HT-29 (cell line): ENCODE measurements around the gene CD33. TPM values are rescaled to one million over a fixed set of nuclear protein-coding genes. Genes with fewer than 3 reads are reported as not detected.
A peak's percentile ranks its signal among the peaks of the same experiment; 100 is the strongest.

Source experiments
- DNase-seq: peaks from one replicate; pipeline ENCODE4 v3.0.0-alpha.2; 2015; ENCODE audit warnings: low spot score
- small RNA-seq: library from RNA; depleted of rRNA; stranded (forward); fragments of <200 nt; gene quantifications from one replicate; pipeline ENCODE3, GENCODE V24; 2014
- total RNA-seq: library from RNA; depleted of rRNA; stranded (reverse); fragments of >200 nt; shearing (Covaris generic); gene quantifications from 2 replicates; pipeline ENCODE4 v1.2.3, GENCODE V29; 2014; rRNA removed

Gene CD33
- total RNA-seq, 1 experiment from 2014 or later: not detected

- DNase-seq: no peak
Measured at GRCh38 chr19:51258165-51259160, 33.6 kb downstream of the CD33 start.

GRCh38 chr19:51259348-51260245 is 34.7 kb downstream of the CD33 start:
- DNase-seq: peak; percentile 84

- DNase-seq: no peak
Measured at GRCh38 chr19:51263808-51264207, 38.9 kb downstream of the CD33 start.

GRCh38 chr19:51271067-51271466 is 46.2 kb downstream of the CD33 start:
- DNase-seq: no peak

- DNase-seq: no peak
Measured at GRCh38 chr19:51272183-51272810, 47.4 kb downstream of the CD33 start.

- no peak for DNase-seq
Measured at GRCh38 chr19:51274049-51274770, 49.3 kb downstream of the CD33 start.

GRCh38 chr19:51277112-51277511 is 52.2 kb downstream of the CD33 start:
- no peak for DNase-seq

GRCh38 chr19:51282335-51282734 is 57.5 kb downstream of the CD33 start:
- no peak for DNase-seq

GRCh38 chr19:51285682-51286081 is 60.8 kb downstream of the CD33 start:
- DNase-seq: no peak

Small RNAs within 50 kb of the gene (small RNA-seq; reads per million reads assigned to genes)
- not detected for gene MIR8074

Other genes with a start within 250 kb of the CD33 start
- gene KLK7, start 241.2 kb upstream of the CD33 start, total RNA-seq: 0.13 and 0.31 TPM in 2 replicates
- gene KLK8, start 223.5 kb upstream of the CD33 start, total RNA-seq: 4.2 and 8.7 TPM in 2 replicates
- 154 and 171 TPM in 2 replicates for gene KLK10, start 205.4 kb upstream of the CD33 start, total RNA-seq
- 128 and 138 TPM in 2 replicates for gene KLK11, start 198.5 kb upstream of the CD33 start, total RNA-seq
- 7.3 and 9.1 TPM in 2 replicates for gene KLK12, start 190.1 kb upstream of the CD33 start, total RNA-seq
- gene KLK13, start 160.0 kb upstream of the CD33 start, total RNA-seq: not detected in 2 replicates
- not detected in 2 replicates for gene KLK14, start 142.2 kb upstream of the CD33 start, total RNA-seq
- gene CTU1, start 116.7 kb upstream of the CD33 start, total RNA-seq: 44.5 and 46.9 TPM in 2 replicates
- not detected in 2 replicates for gene SIGLEC9, start 100.2 kb upstream of the CD33 start, total RNA-seq
- not detected in 2 replicates for gene SIGLEC7, start 82.8 kb upstream of the CD33 start, total RNA-seq
- gene SIGLECL1, start 26.0 kb downstream of the CD33 start, total RNA-seq: not detected in 2 replicates
- gene IGLON5, start 86.6 kb downstream of the CD33 start, total RNA-seq: not detected in 2 replicates
- 35.1 and 42.6 TPM in 2 replicates for gene VSIG10L, start 117.1 kb downstream of the CD33 start, total RNA-seq
- gene ETFB, start 141.3 kb downstream of the CD33 start, total RNA-seq: 375 and 384 TPM in 2 replicates
- 0.81 and 1.8 TPM in 2 replicates for gene CLDND2, start 143.9 kb downstream of the CD33 start, total RNA-seq
- gene NKG7, start 147.6 kb downstream of the CD33 start, total RNA-seq: not detected in 2 replicates
- not detected in 2 replicates for gene LIM2, start 162.9 kb downstream of the CD33 start, total RNA-seq
- gene C19orf84, start 165.5 kb downstream of the CD33 start, total RNA-seq: not detected in 2 replicates
- not detected in 2 replicates for gene SIGLEC10, start 192.6 kb downstream of the CD33 start, total RNA-seq
- not detected in 2 replicates for gene SIGLEC8, start 233.4 kb downstream of the CD33 start, total RNA-seq